Transverse colon (tissue), 4 donors: ENCODE measurements around the gene SCML2. TPM values are rescaled to one million over a fixed set of nuclear protein-coding genes. Genes with fewer than 3 reads are reported as not detected.

ENCODE experiments used
- DNase-seq: peaks from one replicate; pipeline ENCODE4 v3.0.0-alpha.2; 2019
- H3K27ac ChIP-seq, 4 donors: fragments of 200-600 bp; sonication (generic); 2 replicates each; pipeline ENCODE4 v1.5.1; 2016 to 2018; ENCODE audit warnings: inconsistent platforms in 4 of 4
- H3K27me3 ChIP-seq: fragments of 200-600 bp; sonication (generic); 2 replicates; pipeline ENCODE4 v1.5.1; 2017; ENCODE audit warnings: inconsistent platforms
- H3K36me3 ChIP-seq, 4 donors: fragments of 200-600 bp; sonication (generic); 2 replicates each; pipeline ENCODE4 v1.5.1; 2017 to 2019; ENCODE audit warnings: inconsistent platforms in 4 of 4
- H3K4me1 ChIP-seq, 4 donors: fragments of 200-600 bp; sonication (generic); 2 replicates each; pipeline ENCODE4 v1.5.1; 2017 to 2020; ENCODE audit warnings: inconsistent platforms in 4 of 4
- H3K4me3 ChIP-seq, 4 donors: fragments of 200-600 bp; sonication (generic); 1 replicate in 1 of 4; 2 replicates in 3 of 4; pipeline versions ENCODE4 v1.5.1 to v1.6.1; 2017 to 2019; ENCODE audit warnings: inconsistent platforms in 4 of 4
- H3K9me3 ChIP-seq, 2 donors: fragments of 200-600 bp; sonication (generic); 2 replicates each; pipeline ENCODE4 v1.5.1; 2017 to 2019; ENCODE audit warnings: inconsistent platforms in 2 of 2
- CTCF ChIP-seq, 5 experiments: fragments of 200-600 bp in 3 of 5; fragments of 450-650 bp in 2 of 5; sonication (generic) in 3 of 5; IDR thresholded peaks; 1 replicate in 2 of 5; 2 replicates in 3 of 5; pipeline ENCODE4 v1.5.1; 2016 to 2017; ENCODE audit warnings: antibody characterized with exemption in 5 of 5, inconsistent platforms in 3 of 5, mild to moderate bottlenecking in 2 of 5, moderate library complexity in 1 of 5
- EP300 ChIP-seq: sonication (generic); formaldehyde crosslinking; IDR thresholded peaks from one replicate; pipeline ENCODE4 v1.6.1; 2017; ENCODE audit warnings: antibody characterized with exemption, low read depth
- POLR2A ChIP-seq: fragments of 450-650 bp; IDR thresholded peaks from one replicate; pipeline ENCODE4 v1.6.1; 2016; ENCODE audit warnings: antibody characterized with exemption, mild to moderate bottlenecking, moderate library complexity
- POLR2AphosphoS5 ChIP-seq, 3 donors: sonication (generic); formaldehyde crosslinking; IDR thresholded peaks; one replicate each; pipeline ENCODE4 v1.6.1; 2016; ENCODE audit warnings: antibody characterized with exemption in 3 of 3
- WGBS, 2 donors: methylation state at CpG; one replicate each; pipeline ENCODE4 v1.1.5; 2018; ENCODE audit warnings: low coverage in 1 of 2; 5-methylcytosine and 5-hydroxymethylcytosine counted together
- in situ Hi-C, 4 donors: fragments of 200-750 bp; cut with MboI; loops; one replicate each; pipeline versions ENCODE4 v1.15.0 to v1.15.1; 2017; ENCODE audit warnings: low sequenced_read_pairs in 3 of 4, low pct_ligation_motif_present in 1 of 4, low pct_unique_long_range_greater_than_20kb in 1 of 4
- intact Hi-C: fragments of 100-400 bp; cut with DNase I; formaldehyde crosslinking; loops from one replicate; pipeline ENCODE4 v1.15.1; 2023; ENCODE audit warnings: low total_unique reads
- total RNA-seq, 4 donors: library from RNA; depleted of rRNA; stranded (reverse); fragments of >200 nt; gene quantifications; one replicate each; pipeline ENCODE4 v1.1.0, GENCODE V29; 2016

Gene SCML2
- total RNA-seq, 4 donors from 2014 or later = 1.1 to 15.9 (median 1.4) TPM

GRCh38 chrX:18309401-18309800, 45.1 kb downstream of the SCML2 start:
- H3K36me3 ChIP-seq = no peaks in the 10 kb centered on the region
- no peak for TF ChIP-seq POLR2AphosphoS5 (IDR thresholded peaks at IDR 0.05)
- TF ChIP-seq CTCF (IDR thresholded peaks at IDR 0.05) = no peak
- no peak for TF ChIP-seq POLR2A
- no peak for TF ChIP-seq EP300
- no peak for DNase-seq
- no peaks in the 10 kb centered on the region for H3K9me3 ChIP-seq
- in situ Hi-C loops (no loop called here), intact Hi-C loops (no loop called here)
- H3K4me3 ChIP-seq = no peak overlapping the region
- H3K27ac ChIP-seq = no peak overlapping the region
- no peaks in the 10 kb centered on the region for H3K4me1 ChIP-seq
- WGBS, 2 donors = 78% methylated on average over 4 of the region's 4 CpGs; no CpG with 5 or more reads in 1 of the 2 donors
- no peaks in the 10 kb centered on the region for H3K27me3 ChIP-seq

GRCh38 chrX:18297251-18297650, 57.2 kb downstream of the SCML2 start:
- intact Hi-C loops = no loop called here
- Histone ChIP-seq H3K4me3 (no peak overlapping the region), H3K4me1 (no peaks in the 10 kb centered on the region), H3K27me3 (no peaks in the 10 kb centered on the region), H3K9me3 (no peaks in the 10 kb centered on the region), H3K36me3 (no peaks in the 10 kb centered on the region), H3K27ac (no peak overlapping the region)
- no peak for DNase-seq
- in situ Hi-C loops = no loop called here
- WGBS, 2 donors = 40 to 81% methylated on average over 2 of the region's 2 CpGs
- TF ChIP-seq CTCF (IDR thresholded peaks at IDR 0.05) (no peak), EP300 (no peak), POLR2AphosphoS5 (IDR thresholded peaks at IDR 0.05) (no peak), POLR2A (no peak)

- DNase-seq = no peak
- 89% methylated on average over 3 of the region's 3 CpGs; no CpG with 5 or more reads in 1 of the 2 donors for WGBS, 2 donors
- in situ Hi-C loops = no loop called here
Observed at GRCh38 chrX:18294893-18295292, 59.6 kb downstream of the SCML2 start.

GRCh38 chrX:18291006-18291545, 63.4 kb downstream of the SCML2 start:
- H3K27me3 ChIP-seq = no peaks in the 10 kb centered on the region
- TF ChIP-seq EP300 (no peak), POLR2A (no peak), POLR2AphosphoS5 (IDR thresholded peaks at IDR 0.05) (no peak), CTCF (IDR thresholded peaks at IDR 0.05) (no peak)
- DNase-seq = no peak
- in situ Hi-C loops (no loop called here), intact Hi-C loops (loop anchor here (5.0 kb wide), 1 partner anchor 36 kb away; no protein-coding TSS in a partner anchor)
- no peak overlapping the region for H3K27ac ChIP-seq
- 40 to 67% methylated on average over 1 to 7 of the region's 7 CpGs for WGBS, 2 donors
- no peaks in the 10 kb centered on the region for H3K9me3 ChIP-seq
- no peaks in the 10 kb centered on the region for H3K36me3 ChIP-seq
- no peak overlapping the region for H3K4me3 ChIP-seq
- no peaks in the 10 kb centered on the region for H3K4me1 ChIP-seq

More at GRCh38 chrX:18294893-18295292, 59.6 kb downstream of the SCML2 start:
- Histone ChIP-seq H3K4me3 (no peak overlapping the region), H3K9me3 (no peaks in the 10 kb centered on the region), H3K27ac (no peak overlapping the region), H3K4me1 (no peaks in the 10 kb centered on the region), H3K27me3 (no peaks in the 10 kb centered on the region), H3K36me3 (no peaks in the 10 kb centered on the region)
- intact Hi-C loops = loop anchor here (5.0 kb wide), 1 partner anchor 32 kb away; no protein-coding TSS in a partner anchor
- no peak for TF ChIP-seq POLR2A
- TF ChIP-seq EP300 = no peak
- TF ChIP-seq CTCF (IDR thresholded peaks at IDR 0.05) = no peak
- TF ChIP-seq POLR2AphosphoS5 (IDR thresholded peaks at IDR 0.05) = no peak
